Measurements from ENCODE around the gene SLC8A2. TPM values are rescaled to one million over a fixed set of nuclear protein-coding genes. Genes with fewer than 3 reads are reported as not detected.

The SLC8A2 gene
- polyA plus RNA-seq, 3 donors: 0.22 to 0.26 (median 0.23) TPM

DNA sequence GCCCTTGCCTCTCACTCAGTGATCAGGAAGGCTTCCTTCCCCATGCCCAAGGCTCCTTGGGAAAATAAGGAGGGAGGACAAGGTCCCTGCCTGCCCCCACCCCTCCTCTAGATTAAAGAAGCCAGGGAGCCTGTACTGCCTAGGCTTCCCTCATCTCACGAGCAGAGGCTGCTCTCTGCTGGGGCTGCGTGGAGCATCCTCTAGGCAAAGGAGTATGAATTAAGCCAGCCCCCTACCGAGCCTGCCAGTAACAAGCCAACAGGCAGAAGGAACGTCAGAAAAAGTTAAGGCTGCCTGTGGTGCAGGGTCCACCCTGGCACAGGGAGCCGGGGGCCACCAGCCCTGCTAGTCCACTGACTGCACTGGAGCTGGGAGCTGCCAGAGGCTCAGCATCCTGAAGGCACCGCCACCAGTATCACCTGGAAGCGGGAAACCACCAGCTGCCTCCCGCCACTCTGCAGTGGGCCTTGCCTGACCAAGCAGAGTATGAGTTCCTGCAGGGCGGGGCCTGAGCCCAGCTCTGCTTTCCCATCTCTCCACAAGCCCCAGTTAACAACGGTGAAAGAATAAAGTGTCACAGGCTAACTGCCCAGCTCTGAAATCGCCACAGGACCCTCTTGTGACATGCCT is 36.3 kb upstream of the SLC8A2 start:
- DNase-seq (ENCODE audit: extremely low read depth in 1 of 11, low read depth in 9 of 11, low spot score in 4 of 11): no peak

DNA sequence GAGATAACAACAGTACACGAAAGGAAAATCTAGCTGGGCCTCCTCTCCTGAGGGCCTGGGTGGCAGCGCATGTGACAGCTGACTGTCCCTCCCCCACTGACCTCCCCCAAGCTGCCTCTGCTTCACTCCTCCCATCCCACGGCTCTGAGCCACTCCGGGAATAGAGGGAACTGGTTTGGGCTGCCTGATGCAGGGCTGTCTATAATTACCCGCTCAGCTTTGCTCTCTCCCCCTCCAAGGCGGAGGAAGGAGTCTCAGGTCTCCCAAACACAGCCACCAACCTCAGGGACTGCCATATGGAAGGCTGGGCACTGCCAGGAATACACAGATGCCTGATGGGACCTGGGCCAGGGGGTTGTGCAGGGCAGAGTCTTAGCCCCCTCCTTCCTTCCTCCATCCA is 35.3 kb upstream of the SLC8A2 start:
- DNase-seq (ENCODE audit: extremely low read depth in 1 of 11, low read depth in 9 of 11, low spot score in 4 of 11): peak in 1 of 11 donors; percentile 39

DNA sequence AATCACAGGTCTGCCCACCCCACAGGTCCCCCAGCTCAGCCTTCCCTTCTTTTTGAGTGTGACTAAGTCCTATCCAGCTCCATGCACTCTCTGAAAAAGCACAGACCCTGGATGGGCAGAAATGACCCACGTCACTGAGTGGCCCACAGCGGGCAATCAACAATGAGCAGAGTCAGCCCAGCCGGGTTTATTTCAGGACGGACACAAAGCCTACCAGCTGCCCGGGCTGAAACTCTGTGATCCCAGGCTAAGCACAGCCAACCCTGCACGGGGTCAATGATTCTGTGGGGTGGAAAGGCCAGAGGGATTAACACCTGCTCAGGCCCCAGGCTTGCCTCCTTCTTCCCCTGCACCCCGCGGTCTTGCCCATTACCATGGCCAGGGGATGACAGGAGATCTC is 34.8 kb upstream of the SLC8A2 start:
- DNase-seq (ENCODE audit: extremely low read depth in 1 of 11, low read depth in 9 of 11, low spot score in 4 of 11): no peak

DNA sequence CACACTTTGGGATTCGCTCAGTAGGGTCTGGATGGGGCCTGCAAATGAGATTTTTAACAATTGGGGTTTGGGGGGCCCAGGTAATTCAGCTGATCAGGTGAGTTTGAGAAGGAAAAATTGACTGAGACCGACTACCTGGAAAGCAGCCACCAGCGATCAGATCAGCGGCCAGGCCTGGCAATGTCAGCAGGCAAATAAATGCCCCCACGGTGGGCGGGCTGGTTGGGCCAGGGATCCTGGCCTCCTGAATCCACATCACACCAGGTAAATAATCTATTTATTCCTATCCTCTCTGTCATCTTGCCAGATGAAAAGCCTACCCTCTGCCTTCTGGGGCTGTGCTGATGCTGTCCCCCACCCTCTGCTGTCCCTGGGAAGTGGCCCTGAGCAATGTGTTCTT is 33.8 kb upstream of the SLC8A2 start:
- DNase-seq (ENCODE audit: extremely low read depth in 1 of 11, low read depth in 9 of 11, low spot score in 4 of 11): no peak

DNA sequence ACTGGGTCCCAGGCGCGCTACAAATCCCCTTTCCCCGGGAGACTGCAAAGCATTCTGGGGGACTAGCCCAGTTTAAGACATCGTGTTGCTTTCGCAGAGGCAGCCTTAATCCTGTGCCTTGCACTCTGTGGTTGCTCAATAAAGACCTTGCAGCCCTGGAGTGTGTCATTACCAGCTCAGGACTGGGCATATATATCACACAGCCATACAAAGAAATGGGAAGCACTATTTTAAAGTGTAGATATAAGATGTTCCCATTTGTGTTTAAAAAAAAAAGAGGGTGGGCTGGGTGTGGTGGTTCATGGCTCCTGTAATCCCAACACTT is 32.1 kb upstream of the SLC8A2 start:
- no peak for DNase-seq (ENCODE audit: extremely low read depth in 1 of 11, low read depth in 9 of 11, low spot score in 4 of 11)

- DNase-seq (ENCODE audit: extremely low read depth in 1 of 11, low read depth in 9 of 11, low spot score in 4 of 11): no peak
Measured at GRCh38 chr19:47503130-47503825, 31.6 kb upstream of the SLC8A2 start.

DNA sequence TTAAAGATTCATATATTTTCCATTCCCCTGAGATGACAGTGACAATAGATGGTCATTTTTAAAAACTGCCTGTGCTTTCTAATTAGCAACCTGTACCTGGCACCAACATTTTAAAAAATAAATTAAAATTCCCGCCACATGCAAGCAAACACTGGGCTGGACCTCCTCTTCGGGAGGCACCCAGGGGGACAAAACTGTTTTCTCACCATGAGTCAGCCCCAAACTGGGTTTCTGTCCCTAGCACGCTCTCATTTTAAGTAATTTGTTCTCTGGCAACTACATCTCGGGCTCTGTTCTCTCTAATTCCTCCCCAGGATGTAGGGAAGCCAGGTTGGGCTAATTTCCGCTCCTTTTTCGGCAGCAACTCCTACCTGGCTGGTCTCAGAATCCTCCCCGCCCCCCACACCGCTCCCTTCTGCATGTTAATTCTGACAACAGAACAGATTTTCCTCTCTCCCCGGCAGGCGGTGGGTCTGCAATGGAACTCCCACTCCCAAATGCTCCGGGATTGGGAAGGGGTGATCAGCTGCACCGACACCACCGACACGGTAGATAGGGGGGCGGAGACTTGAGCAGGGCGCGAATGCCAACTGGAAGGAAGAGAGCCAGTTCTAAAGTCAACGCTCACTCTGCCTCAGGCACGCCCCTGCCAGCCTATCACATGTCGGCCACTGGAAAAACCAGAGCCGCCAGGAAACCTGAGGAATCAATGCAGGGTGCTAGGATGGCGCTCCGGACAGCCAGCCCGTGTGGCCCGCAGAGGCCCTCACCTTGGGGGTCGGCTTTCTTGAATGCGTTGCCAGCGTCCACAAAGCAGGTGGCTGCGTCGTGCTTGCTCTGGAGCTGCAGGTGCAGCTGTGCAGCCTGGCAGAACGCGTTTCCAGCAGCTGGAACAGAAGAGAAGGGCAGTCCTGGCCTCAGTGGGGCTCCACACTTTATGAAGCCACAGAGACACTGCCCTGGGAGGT is 28.5 kb upstream of the SLC8A2 start:
- no peak for DNase-seq (ENCODE audit: extremely low read depth in 1 of 11, low read depth in 9 of 11, low spot score in 4 of 11)

DNA sequence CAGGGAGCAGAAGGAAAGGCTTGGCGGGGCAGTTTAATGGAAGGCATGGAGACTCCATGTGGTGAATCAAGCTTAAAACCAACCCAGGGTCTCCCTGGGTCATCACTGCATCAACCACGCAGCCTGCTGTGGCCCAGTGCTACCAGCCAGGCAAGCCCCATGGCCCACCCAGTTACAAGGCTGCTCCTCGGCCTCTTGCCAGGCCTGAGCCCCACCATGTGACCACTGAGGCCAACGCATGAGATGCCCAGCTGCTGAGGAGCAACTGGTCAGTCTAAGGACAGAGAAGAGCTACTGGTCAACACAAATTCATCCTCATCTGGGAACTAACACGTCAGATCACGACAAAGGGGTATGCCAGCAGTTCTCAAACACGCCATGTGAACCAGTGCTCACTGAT is 27.7 kb upstream of the SLC8A2 start:
- DNase-seq (ENCODE audit: extremely low read depth in 1 of 11, low read depth in 9 of 11, low spot score in 4 of 11): no peak

- DNase-seq (ENCODE audit: extremely low read depth in 1 of 11, low read depth in 9 of 11, low spot score in 4 of 11): no peak
Measured at GRCh38 chr19:47498561-47498960, 26.9 kb upstream of the SLC8A2 start.

DNA sequence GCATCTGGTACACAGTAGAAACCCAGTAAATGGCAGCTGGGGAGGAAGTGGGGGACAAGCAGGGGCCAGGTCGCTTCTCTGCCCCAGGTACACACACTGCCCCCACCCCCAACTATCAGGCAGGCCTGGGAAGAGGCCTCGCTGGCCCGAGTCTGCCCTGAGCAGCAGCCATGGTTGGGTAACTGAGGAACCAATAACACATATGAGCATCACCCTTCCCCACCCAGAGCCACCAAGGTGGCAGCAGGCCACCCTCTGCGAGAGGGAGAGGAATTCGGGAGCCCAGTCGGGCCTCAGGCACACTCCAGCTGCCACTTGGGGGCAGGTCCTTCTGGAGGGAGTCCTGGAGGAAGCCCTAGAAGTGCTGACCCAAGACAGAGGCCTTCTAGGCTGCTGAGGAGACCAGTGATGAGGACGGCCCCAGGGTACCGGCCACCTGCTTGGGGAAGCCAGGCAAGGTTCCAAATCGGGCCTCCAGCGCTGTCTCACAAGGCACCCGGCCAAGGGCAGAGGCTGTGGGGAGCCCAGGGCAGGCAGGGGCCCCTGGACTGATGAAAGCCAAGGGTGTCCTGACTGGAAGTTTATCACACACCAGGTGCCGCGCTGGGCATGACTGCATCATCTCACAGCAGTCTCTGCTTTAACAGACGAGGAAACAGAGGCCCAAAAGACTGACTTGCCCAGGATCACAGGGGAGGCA is 26.3 kb upstream of the SLC8A2 start:
- DNase-seq (ENCODE audit: extremely low read depth in 1 of 11, low read depth in 9 of 11, low spot score in 4 of 11): no peak

- DNase-seq (ENCODE audit: extremely low read depth in 1 of 11, low read depth in 9 of 11, low spot score in 4 of 11): no peak
Measured at GRCh38 chr19:47497050-47497766, 25.5 kb upstream of the SLC8A2 start.

DNA sequence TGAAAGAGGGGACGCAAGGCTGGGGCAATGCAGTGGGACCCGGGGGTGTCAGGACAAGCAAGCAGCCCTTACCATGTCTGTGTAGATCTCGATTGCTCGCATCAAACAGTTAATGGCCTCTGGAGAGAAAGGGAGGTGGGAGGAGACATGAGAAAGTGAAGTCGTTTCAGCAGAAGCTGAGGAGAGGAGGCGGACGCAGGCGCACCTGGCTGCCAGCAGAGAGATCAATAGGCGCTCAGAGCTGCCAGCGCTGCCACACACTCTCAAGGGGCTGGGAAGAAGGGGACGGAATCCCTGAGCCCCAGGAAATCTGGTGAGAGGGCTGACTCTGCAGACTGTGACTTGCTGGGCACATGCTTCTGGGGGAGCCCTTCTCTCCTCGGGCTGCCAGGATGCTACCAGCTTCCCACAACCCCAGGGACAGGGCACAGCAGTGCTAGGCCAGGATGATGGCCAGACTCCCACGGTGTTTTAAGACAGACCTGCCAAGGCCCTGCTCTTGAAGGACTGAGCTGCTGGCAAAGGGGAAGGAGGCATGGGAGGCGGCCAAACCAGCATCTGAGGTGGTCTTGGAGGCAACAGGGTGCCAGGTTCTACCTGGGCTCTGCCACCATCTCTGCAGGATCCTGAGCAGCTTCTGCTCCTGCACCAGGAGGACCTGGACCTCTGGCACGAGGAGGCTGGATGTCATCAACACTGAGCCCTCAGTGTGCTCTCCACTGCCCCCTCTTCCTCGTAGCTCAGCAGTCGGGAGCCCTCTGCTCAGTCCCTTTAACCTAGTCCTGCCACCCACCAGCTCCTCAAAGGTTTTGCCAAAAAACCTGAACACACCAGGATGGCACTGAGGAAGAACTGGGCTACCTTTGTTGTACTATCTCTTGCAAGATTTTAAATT is 24.0 kb upstream of the SLC8A2 start:
- DNase-seq (ENCODE audit: extremely low read depth in 1 of 11, low read depth in 9 of 11, low spot score in 4 of 11): no peak

DNA sequence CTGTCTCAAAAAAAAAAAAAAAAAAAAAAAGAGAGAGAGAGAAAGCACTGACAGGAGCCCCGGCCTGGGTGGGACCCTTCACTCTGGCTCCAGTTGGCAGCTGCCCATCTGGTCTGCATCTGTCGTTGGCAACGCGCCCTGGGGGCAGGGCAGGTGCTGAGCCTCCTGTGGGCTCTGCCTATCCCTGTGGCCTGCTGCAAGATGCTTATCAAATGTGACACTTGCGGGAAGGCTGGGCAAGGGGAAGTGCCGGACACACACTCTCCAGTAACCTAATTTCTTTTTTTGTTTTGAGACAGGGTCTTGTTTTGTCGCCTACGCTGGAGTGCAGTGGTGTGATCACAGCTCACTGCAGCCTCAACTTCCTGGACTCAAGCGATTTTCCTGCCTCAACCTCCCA is 23.0 kb upstream of the SLC8A2 start:
- no peak for DNase-seq (ENCODE audit: extremely low read depth in 1 of 11, low read depth in 9 of 11, low spot score in 4 of 11)

DNA sequence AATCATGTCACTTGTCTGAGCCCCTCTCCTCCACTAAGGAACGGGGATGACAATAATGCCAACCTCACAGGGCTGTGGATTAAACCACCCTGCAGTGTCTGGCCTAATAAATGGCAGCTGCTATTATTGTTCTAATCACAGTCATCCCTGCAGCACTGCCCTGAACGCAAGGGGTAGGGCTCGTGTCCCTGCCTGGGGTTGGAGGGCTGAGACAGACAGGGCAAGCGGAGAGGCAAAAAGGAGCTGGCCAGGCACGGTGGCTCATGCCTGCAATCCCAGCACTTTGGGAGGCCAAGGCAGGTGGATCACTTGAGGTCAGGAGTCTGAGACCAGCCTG is 22.5 kb upstream of the SLC8A2 start:
- no peak for DNase-seq (ENCODE audit: extremely low read depth in 1 of 11, low read depth in 9 of 11, low spot score in 4 of 11)

DNA sequence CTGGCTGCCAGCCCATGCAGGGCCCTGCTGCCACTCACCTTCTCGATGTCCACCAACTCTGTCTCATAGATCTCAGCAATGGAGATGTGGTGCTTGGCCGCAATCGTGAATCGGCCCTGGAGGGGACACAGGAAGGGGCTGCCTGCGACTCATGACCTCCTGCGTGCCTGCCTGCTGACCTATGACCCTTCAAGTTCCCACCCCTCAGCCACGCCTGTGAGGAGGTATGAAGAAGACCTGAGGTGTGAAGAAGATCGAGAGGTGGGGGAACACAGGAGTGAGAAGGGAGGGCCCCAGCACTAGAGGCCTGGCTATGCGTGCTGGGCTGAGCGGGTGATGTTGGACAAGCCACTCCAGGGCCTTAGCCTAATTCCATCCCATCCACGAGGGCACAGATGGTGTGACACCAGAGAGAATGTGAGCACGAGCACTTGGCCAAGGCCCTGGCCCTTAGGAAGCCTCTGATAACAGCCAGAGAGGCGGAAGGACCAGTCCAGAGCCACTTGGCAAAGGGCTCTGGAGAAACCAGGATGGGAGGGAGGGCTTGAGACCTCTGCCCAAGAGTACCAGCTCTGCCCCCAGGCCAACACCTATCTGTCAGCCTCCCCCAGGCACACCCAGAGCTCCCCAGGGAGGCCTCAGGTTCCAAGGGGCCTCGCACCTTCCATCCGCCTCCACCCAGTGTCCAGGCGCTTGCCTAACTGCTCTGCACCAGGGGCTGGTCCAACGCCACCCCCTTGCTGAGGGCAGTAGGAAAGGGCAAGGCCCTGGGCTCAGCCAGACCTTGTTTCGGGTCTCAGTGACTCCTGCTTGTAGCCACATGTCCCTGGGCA is 21.9 kb upstream of the SLC8A2 start:
- DNase-seq (ENCODE audit: extremely low read depth in 1 of 11, low read depth in 9 of 11, low spot score in 4 of 11): no peak

GRCh38 chr19:47492571-47493377 is 21.1 kb upstream of the SLC8A2 start:
- no peak for DNase-seq (ENCODE audit: extremely low read depth in 1 of 11, low read depth in 9 of 11, low spot score in 4 of 11)

Measured in renal cortex interstitium (tissue), 11 donors.